ENCODE data around the gene CCDC167. TPM values are rescaled to one million over a fixed set of nuclear protein-coding genes. Genes with fewer than 3 reads are reported as not detected.

The CCDC167 gene
- total RNA-seq, 1 donor = 12.5 TPM

- TF ChIP-seq CTCF (IDR thresholded peaks at IDR 0.05; ENCODE audit: insufficient read depth, low read depth, low read length) = no peak
- DNase-seq (ENCODE audit: low read depth) = no peak
- H3K4me3 ChIP-seq (ENCODE audit: low read depth, low read length) = no peak overlapping the region
Observed at GRCh38 chr6:37523412-37523811, 23.7 kb upstream of the CCDC167 start.

GRCh38 chr6:37522836-37523235, 23.1 kb upstream of the CCDC167 start:
- no peak for TF ChIP-seq CTCF (IDR thresholded peaks at IDR 0.05; ENCODE audit: insufficient read depth, low read depth, low read length)
- DNase-seq (ENCODE audit: low read depth) = no peak
- H3K4me3 ChIP-seq (ENCODE audit: low read depth, low read length) = no peak overlapping the region

- TF ChIP-seq CTCF (IDR thresholded peaks at IDR 0.05; ENCODE audit: insufficient read depth, low read depth, low read length) = no peak
- DNase-seq (ENCODE audit: low read depth) = no peak
- no peak overlapping the region for H3K4me3 ChIP-seq (ENCODE audit: low read depth, low read length)
Observed at GRCh38 chr6:37521674-37522073, 22.0 kb upstream of the CCDC167 start.

GRCh38 chr6:37520926-37521325, 21.2 kb upstream of the CCDC167 start:
- no peak for TF ChIP-seq CTCF (IDR thresholded peaks at IDR 0.05; ENCODE audit: insufficient read depth, low read depth, low read length)
- DNase-seq (ENCODE audit: low read depth) = no peak
- no peak overlapping the region for H3K4me3 ChIP-seq (ENCODE audit: low read depth, low read length)

- no peak overlapping the region for H3K4me3 ChIP-seq (ENCODE audit: low read depth, low read length)
- DNase-seq (ENCODE audit: low read depth) = no peak
- no peak for TF ChIP-seq CTCF (IDR thresholded peaks at IDR 0.05; ENCODE audit: insufficient read depth, low read depth, low read length)
Observed at GRCh38 chr6:37519461-37519860, 19.8 kb upstream of the CCDC167 start.

GRCh38 chr6:37518116-37518515, 18.4 kb upstream of the CCDC167 start:
- TF ChIP-seq CTCF (IDR thresholded peaks at IDR 0.05; ENCODE audit: insufficient read depth, low read depth, low read length) = no peak
- H3K4me3 ChIP-seq (ENCODE audit: low read depth, low read length) = no peak overlapping the region
- DNase-seq (ENCODE audit: low read depth) = no peak

- DNase-seq (ENCODE audit: low read depth) = no peak
- no peak for TF ChIP-seq CTCF (IDR thresholded peaks at IDR 0.05; ENCODE audit: insufficient read depth, low read depth, low read length)
- no peak overlapping the region for H3K4me3 ChIP-seq (ENCODE audit: low read depth, low read length)
Observed at GRCh38 chr6:37517411-37517812, 17.7 kb upstream of the CCDC167 start.
